Measurements from ENCODE around the gene TMC2. TPM values are rescaled to one million over a fixed set of nuclear protein-coding genes. Genes with fewer than 3 reads are reported as not detected.

TMC2 gene
- total RNA-seq, 1 donor from 2014 or later, result not detected

DNA sequence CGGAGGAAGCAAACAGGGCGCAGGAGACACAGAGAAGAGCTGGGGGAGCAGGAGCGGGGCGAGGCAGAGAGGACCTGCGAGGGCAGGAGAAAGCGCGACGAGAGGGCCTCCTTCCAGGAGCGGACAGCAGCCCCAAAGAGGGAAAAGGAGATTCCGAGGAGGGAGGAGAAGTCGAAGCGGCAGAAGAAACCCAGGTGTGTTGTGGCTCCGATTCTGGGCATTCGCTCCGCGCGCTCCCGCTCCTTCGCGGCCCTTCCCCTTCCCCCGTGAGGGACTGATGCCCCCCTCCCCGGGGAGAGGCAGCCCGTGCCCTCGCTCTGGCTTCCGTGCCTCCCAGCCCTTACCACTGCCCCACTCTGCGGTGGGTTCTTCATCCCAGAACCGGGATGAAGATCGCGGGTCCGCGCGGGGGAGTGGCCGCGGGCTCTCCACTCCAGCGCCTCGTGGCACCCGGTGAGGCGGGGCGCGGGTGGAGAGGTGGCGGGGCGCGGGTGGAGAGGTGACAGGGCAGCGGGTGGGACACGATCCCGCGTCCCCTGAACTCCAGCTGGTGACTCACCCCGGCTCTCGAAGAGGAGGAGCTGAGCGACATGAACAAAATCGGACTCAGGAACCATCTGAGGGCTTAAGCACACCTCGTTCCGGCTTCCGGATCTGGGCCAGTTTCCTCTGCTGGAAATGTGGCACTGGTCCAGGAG lies 22.4 kb downstream of the TMC2 start:
- Histone ChIP-seq H3K9me3 (replicated peaks) (no peaks in the 10 kb centered on the region), H3K4me1 (peaks cover 10% of the 10 kb centered on the region)

GRCh38 chr20:2559279-2559626 lies 22.9 kb downstream of the TMC2 start:
- Histone ChIP-seq H3K4me1 (peaks cover 10% of the 10 kb centered on the region), H3K4me3 (no peak overlapping the region), H3K36me3 (no peaks in the 10 kb centered on the region), H3K9me3 (replicated peaks) (no peaks in the 10 kb centered on the region), H3K27ac (replicated peaks) (no peak overlapping the region), H3K27me3 (ENCODE audit: low read depth) (peaks cover 99% of the 10 kb centered on the region)
- TF ChIP-seq, protein P1, sequence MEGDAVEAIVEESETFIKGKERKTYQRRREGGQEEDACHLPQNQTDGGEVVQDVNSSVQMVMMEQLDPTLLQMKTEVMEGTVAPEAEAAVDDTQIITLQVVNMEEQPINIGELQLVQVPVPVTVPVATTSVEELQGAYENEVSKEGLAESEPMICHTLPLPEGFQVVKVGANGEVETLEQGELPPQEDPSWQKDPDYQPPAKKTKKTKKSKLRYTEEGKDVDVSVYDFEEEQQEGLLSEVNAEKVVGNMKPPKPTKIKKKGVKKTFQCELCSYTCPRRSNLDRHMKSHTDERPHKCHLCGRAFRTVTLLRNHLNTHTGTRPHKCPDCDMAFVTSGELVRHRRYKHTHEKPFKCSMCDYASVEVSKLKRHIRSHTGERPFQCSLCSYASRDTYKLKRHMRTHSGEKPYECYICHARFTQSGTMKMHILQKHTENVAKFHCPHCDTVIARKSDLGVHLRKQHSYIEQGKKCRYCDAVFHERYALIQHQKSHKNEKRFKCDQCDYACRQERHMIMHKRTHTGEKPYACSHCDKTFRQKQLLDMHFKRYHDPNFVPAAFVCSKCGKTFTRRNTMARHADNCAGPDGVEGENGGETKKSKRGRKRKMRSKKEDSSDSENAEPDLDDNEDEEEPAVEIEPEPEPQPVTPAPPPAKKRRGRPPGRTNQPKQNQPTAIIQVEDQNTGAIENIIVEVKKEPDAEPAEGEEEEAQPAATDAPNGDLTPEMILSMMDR (IDR thresholded peaks at IDR 0.05; ENCODE audit: borderline replicate concordance), result no peak
- intact Hi-C loops (cut with micrococcal nuclease), result no loop called here
- DNase-seq, result no peak

More for the DNA sequence above, 22.4 kb downstream of the TMC2 start:
- intact Hi-C loops (cut with micrococcal nuclease), result no loop called here
- TF ChIP-seq, protein P1 (IDR thresholded peaks at IDR 0.05; ENCODE audit: borderline replicate concordance), result no peak
- peaks cover 99% of the 10 kb centered on the region for H3K27me3 ChIP-seq (ENCODE audit: low read depth)
- H3K36me3 ChIP-seq, result no peaks in the 10 kb centered on the region
- peak overlapping the region; percentile 46 for H3K4me3 ChIP-seq
- H3K27ac ChIP-seq (replicated peaks), result no peak overlapping the region
- DNase-seq, result no peak

- Histone ChIP-seq H3K9me3 (replicated peaks) (no peaks in the 10 kb centered on the region), H3K27ac (replicated peaks) (no peak overlapping the region), H3K4me1 (peaks cover 10% of the 10 kb centered on the region), H3K27me3 (ENCODE audit: low read depth) (peaks cover 100% of the 10 kb centered on the region), H3K4me3 (no peak overlapping the region), H3K36me3 (no peaks in the 10 kb centered on the region)
- intact Hi-C loops (cut with micrococcal nuclease), result no loop called here
- TF ChIP-seq, protein P1 (IDR thresholded peaks at IDR 0.05; ENCODE audit: borderline replicate concordance), result no peak
- no peak for DNase-seq
Measured at GRCh38 chr20:2559651-2560050, 23.3 kb downstream of the TMC2 start.

DNA sequence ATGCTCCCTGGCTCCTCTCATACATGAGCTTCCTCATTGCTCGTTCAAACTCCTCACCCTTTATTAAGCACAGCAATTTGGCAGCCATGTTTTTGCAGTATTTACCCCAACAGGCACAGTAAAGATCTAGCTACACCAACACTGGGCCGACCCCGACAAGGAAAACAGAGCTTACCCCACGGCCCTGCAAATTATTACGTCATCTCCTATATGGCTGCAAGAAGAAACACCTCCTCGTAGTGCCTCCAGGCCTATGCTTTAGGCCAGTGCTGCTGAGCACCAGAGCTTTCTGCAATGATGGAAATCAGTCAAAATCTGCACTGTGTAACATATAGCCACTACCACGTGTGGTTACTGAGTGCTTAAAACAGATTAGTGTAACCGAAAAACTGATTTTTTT lies 26.7 kb downstream of the TMC2 start:
- intact Hi-C loops (cut with micrococcal nuclease), result no loop called here
- Histone ChIP-seq H3K27me3 (ENCODE audit: low read depth) (peaks cover 100% of the 10 kb centered on the region), H3K4me1 (peaks cover 10% of the 10 kb centered on the region), H3K27ac (replicated peaks) (no peak overlapping the region), H3K4me3 (no peak overlapping the region), H3K9me3 (replicated peaks) (no peaks in the 10 kb centered on the region), H3K36me3 (no peaks in the 10 kb centered on the region)
- no peak for DNase-seq
- TF ChIP-seq, protein P1 (IDR thresholded peaks at IDR 0.05; ENCODE audit: borderline replicate concordance), result no peak

DNA sequence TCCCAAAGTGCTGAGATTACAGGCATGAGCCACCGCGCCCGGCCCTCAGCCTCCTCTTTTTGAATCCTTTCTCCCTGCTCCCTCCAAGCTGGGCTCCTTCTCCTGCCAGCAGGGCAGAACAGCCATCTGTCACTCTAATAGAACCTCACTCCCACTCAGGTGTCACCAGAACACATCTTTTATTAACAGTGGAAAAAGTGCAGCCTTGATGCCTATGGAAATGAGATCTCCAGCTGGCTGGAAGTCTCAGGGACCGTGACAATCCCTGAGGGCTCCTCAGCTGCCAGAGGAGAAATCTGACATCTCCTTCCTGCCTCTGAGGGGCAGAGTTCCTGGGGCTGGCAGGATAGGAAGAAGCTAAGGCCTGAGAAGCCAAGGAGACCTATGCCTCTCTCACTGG lies 28.0 kb downstream of the TMC2 start:
- Histone ChIP-seq H3K9me3 (replicated peaks) (no peaks in the 10 kb centered on the region), H3K27ac (replicated peaks) (no peak overlapping the region), H3K4me3 (no peak overlapping the region), H3K27me3 (ENCODE audit: low read depth) (peaks cover 100% of the 10 kb centered on the region), H3K36me3 (no peaks in the 10 kb centered on the region), H3K4me1 (no peaks in the 10 kb centered on the region)
- intact Hi-C loops (cut with micrococcal nuclease), result no loop called here
- DNase-seq, result no peak
- TF ChIP-seq, protein P1 (IDR thresholded peaks at IDR 0.05; ENCODE audit: borderline replicate concordance), result no peak
